Dedifferentiated amniotic fluid mesenchymal stem cell (primary cell): ENCODE results near the gene ARSG.
"Not testable (repeated sequence)": the region's sequence is repeated elsewhere in the genome, so short reads cannot be mapped to it uniquely, and the experiment has no call there.

Experiments
- DNase-seq: peaks from one replicate; pipeline ENCODE4 v3.0.0-alpha.2; 2016; ENCODE audit errors: extremely low spot score

Gene ARSG

GRCh38 chr17:68277807-68278206 is 13.5 kb upstream of the ARSG start:
- no peak for DNase-seq

- DNase-seq = not testable (repeated sequence)
Observed at GRCh38 chr17:68281965-68282364, 9.3 kb upstream of the ARSG start.

GRCh38 chr17:68288375-68288774 is 2.9 kb upstream of the ARSG start:
- no peak for DNase-seq

GRCh38 chr17:68288804-68289203 is 2.5 kb upstream of the ARSG start:
- DNase-seq = no peak

- no peak for DNase-seq
Observed at GRCh38 chr17:68289473-68289872, 1.8 kb upstream of the ARSG start.

GRCh38 chr17:68289936-68290267 is 1.4 kb upstream of the ARSG start:
- DNase-seq = no peak

- no peak for DNase-seq
Observed at GRCh38 chr17:68290268-68290954, 884 bp upstream of the ARSG start.

- DNase-seq = no peak
Observed at GRCh38 chr17:68291836-68292688, 767 bp downstream of the ARSG start.

GRCh38 chr17:68292689-68293040 is 1.4 kb downstream of the ARSG start:
- DNase-seq = no peak

- no peak for DNase-seq
Observed at GRCh38 chr17:68293490-68294195, 2.3 kb downstream of the ARSG start.

- no peak for DNase-seq
Observed at GRCh38 chr17:68294196-68294555, 2.9 kb downstream of the ARSG start.

- no peak for DNase-seq
Observed at GRCh38 chr17:68294617-68295016, 3.3 kb downstream of the ARSG start.

- no peak for DNase-seq
Observed at GRCh38 chr17:68295086-68295485, 3.8 kb downstream of the ARSG start.

- DNase-seq = no peak
Observed at GRCh38 chr17:68296217-68297191, 5.2 kb downstream of the ARSG start.

GRCh38 chr17:68297195-68297594 is 5.9 kb downstream of the ARSG start:
- peak; percentile 12 for DNase-seq

GRCh38 chr17:68298601-68299000 is 7.3 kb downstream of the ARSG start:
- DNase-seq = no peak

GRCh38 chr17:68299817-68300216 is 8.5 kb downstream of the ARSG start:
- DNase-seq = no peak

GRCh38 chr17:68301438-68301959 is 10.2 kb downstream of the ARSG start:
- no peak for DNase-seq

GRCh38 chr17:68302066-68302564 is 10.8 kb downstream of the ARSG start:
- no peak for DNase-seq

- no peak for DNase-seq
Observed at GRCh38 chr17:68302666-68303065, 11.4 kb downstream of the ARSG start.

GRCh38 chr17:68304706-68305105 is 13.4 kb downstream of the ARSG start:
- no peak for DNase-seq
